HG03442 (cell line): ENCODE results near the gene UQCC5.
"Not testable (repeated sequence)": the region's sequence is repeated elsewhere in the genome, so short reads cannot be mapped to it uniquely, and the experiment has no call there.

ENCODE experiments used
- ATAC-seq: cut with Tn5 transposase; IDR thresholded peaks from one replicate; pipeline ENCODE4 v1.9.1; 2021; ENCODE audit warnings: mild to moderate bottlenecking, moderate library complexity; ENCODE audit not compliant: unreplicated experiment

Gene UQCC5

DNA sequence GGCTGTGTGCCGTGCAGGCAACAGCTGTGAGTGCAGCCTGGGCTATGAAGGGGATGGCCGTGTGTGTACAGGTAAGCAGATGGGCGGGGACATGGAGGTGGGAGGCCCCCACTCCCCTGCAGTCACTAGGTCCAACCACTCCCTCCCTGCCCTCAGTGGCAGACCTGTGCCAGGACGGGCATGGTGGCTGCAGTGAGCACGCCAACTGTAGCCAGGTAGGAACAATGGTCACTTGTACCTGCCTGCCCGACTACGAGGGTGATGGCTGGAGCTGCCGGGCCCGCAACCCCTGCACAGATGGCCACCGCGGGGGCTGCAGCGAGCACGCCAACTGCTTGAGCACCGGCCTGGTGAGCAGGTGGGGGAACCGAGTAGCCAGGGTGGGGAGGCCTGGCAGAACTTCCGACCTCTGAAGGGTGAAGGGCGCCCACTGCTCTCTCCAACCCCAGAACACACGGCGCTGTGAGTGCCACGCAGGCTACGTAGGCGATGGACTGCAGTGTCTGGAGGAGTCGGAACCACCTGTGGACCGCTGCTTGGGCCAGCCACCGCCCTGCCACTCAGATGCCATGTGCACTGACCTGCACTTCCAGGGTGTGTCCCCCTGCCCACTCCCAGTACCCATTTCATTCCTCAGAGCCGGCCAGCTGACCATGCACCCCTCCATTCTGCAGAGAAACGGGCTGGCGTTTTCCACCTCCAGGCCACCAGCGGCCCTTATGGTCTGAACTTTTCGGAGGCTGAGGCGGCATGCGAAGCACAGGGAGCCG, 14.3 kb upstream of the UQCC5 start:
- no peak for ATAC-seq

DNA sequence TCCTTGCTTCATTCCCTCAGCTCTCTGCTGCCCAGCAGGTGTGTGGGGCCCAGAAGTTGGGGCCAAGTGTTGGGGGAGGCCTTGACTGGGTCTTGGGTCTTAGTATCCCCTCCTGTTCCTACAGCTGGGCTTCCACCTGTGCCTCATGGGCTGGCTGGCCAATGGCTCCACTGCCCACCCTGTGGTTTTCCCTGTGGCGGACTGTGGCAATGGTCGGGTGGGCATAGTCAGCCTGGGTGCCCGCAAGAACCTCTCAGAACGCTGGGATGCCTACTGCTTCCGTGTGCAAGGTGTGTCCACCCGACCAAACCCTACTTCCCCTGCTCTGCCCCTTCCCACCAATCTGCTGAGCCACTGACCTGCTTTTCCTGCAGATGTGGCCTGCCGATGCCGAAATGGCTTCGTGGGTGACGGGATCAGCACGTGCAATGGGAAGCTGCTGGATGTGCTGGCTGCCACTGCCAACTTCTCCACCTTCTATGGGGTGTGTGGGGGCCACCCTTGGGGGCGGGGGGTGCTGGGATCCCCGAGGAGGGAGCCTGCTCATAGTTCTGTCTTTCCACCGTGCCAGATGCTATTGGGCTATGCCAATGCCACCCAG, 13.7 kb upstream of the UQCC5 start:
- ATAC-seq = no peak

DNA sequence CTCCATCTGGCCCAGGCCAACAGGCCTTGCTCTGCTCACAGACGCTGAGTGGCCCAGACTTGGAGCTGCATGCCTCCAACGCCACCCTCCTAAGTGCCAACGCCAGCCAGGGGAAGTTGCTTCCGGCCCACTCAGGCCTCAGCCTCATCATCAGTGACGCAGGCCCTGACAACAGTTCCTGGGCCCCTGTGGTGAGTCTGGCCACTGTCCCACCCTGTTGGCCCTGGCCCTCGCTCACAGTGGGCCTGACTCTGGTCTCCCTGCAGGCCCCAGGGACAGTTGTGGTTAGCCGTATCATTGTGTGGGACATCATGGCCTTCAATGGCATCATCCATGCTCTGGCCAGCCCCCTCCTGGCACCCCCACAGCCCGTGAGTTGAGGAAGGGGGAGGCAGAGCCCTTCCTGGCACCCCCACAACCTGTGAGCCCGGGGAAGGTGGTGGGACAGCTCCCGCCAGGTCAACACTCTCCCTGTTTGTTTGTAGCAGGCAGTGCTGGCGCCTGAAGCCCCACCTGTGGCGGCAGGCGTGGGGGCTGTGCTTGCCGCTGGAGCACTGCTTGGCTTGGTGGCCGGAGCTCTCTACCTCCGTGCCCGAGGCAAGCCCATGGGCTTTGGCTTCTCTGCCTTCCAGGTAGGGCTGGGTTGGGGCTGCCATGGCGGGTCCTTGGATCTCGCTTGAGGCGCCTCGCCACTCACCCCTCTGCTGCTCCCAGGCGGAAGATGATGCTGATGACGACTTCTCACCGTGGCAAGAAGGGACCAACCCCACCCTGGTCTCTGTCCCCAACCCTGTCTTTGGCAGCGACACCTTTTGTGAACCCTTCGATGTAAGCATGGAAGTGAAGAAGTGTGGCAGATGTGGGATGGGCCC, 12.8 kb upstream of the UQCC5 start:
- no peak for ATAC-seq

DNA sequence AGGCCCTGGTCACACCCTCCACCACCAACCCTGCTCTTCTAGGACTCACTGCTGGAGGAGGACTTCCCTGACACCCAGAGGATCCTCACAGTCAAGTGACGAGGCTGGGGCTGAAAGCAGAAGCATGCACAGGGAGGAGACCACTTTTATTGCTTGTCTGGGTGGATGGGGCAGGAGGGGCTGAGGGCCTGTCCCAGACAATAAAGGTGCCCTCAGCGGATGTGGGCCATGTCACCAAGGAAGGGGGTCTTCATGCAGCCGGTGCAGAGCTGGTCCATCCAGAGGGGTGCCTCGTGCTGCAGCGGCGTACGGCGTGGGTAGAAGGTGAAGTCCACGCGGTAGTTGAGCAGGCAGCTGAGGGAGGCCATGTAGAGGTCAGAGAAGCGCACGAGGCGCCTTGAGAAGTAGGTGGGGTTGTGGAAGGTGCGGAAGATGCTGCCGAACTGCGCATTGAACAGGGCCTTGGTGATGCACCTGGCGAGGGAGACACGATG, 12.1 kb upstream of the UQCC5 start:
- no peak for ATAC-seq

DNA sequence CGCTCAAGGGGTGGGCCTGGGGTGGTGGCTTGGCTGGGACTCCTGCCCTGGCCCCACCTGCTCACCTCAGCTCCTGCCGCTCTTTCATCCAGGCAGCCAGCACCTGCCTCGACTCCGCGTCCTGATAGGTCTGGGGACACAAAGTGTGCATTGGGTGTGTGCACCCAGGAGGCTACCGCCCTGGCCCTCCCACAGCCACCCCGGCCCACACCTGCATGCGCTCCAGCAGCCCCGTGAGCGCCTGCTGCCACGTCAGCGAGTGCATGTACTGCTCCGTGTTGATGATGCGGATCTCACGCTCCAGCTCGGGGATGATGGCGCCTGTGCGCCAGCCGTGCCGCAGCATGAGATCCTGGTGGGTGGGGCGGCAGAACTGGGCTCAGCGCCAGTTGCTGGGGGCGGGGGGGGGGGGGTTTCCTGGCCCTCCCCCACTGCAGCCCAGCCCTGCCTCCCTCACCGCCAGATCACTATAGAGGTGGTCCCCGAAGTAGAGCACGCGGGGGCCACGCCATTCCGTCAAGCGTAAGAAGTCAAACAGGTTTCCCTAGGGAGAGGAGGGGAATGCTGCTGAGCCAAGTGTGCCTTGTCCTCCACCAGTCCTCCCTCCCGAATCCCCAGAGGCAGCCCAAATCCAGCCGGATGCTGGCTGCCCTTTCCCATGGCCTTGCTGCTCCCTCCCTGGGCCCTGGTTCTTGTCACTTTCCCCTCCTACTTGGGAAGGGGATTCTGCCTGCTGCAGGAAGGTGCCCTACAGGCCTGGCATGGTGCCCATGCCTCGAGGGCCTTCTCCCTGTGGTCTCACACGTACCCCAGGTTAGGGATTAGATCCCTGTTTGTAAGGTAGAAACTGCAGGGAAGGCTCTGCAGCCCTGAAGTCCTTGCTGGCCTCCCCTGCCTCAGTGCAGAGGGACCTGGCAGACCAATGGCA, 11.4 kb upstream of the UQCC5 start:
- ATAC-seq = no peak

DNA sequence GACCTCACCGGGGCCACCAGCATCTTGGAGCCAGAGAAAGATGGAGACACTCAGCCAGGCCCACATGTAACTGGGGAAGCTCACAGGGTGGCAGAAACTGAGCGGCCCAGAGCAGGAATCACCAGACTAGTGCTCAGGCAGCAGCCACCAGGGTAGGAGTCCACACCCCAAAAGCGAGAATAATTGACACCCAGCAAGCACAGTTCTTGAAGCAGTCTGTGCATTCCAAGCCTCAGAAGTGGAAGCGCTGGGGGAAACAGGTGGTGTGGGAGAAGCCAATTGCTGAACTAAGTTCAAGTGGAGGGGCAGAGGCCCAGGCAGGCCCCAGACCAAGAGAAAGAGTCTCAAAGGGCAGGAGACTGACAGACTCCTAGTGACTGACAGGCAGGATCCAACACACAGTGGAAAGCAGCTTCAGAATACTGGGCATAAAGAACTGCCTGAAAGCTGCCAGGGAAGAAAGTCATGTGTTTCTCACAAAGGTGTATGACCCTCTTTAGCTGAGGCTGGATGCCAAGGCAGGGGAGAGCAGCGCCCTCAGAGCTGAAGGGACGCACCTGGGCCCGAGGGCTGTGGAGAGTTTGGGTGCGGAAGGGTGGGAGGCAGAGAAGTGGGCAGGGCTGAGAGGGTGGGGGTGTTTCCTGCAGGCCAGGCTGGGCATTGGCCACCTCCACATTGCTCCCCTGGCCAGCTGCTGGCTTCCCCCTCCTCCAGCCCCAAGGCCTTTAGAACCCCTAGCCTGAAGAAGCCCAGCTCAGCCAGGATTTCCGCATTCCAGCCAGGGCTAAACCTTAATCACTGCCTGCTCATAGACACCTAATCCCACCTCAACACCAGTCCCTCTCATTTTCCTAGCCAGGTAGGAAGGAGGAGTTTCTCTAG, 10.5 kb upstream of the UQCC5 start:
- ATAC-seq = no peak

DNA sequence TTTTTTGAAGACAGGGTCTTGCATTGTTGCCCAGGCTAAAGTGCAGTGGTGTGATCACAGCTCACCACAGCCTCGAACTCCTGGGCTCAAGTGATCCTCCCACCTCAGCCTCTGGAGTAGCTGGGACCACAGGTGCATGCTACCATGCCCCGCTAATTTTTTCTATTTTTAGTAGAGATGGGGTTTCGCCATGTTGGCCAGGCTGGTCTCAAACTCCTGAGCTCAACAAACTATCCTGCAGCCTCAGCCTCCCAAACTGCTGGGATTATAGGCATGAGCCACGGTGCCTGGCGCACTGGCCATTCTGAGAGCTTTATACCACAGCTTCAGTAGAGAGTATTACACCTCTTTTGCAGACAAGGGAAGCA, 9.8 kb upstream of the UQCC5 start:
- not testable (repeated sequence) for ATAC-seq

DNA sequence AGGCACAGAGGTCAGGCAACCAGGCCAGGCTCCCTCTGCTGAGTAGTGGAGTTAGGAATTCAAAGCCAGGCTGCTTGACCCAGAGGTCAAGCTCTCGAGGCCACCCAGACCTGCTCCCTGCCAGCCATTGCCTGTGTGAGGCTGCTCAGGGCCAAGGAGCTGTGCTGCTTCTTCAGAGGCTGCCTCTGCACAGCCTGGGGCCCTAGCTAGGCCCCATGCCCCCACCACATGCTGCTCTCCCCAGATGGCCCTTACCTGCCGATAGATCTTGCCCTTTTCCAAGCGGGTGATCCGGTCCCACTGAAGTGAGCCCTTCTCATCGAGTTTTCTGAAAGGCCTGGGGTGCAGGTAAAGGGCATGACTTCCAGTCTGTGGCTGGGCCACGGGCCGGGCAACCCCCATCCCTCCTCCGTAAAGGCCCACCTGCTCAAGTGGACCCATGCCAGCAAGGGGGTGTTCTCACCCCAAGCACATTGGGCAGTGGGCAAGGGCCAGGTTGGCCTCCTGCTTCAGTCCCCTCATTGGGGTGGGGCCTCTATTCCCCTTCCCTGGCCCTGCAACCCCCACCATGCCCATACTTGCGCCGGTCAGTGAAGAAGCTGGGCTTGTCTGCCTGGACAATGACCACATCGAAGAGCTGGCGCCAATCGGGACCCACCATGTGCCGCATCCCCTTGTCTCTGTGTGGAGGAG, 9.2 kb upstream of the UQCC5 start:
- no peak for ATAC-seq

DNA sequence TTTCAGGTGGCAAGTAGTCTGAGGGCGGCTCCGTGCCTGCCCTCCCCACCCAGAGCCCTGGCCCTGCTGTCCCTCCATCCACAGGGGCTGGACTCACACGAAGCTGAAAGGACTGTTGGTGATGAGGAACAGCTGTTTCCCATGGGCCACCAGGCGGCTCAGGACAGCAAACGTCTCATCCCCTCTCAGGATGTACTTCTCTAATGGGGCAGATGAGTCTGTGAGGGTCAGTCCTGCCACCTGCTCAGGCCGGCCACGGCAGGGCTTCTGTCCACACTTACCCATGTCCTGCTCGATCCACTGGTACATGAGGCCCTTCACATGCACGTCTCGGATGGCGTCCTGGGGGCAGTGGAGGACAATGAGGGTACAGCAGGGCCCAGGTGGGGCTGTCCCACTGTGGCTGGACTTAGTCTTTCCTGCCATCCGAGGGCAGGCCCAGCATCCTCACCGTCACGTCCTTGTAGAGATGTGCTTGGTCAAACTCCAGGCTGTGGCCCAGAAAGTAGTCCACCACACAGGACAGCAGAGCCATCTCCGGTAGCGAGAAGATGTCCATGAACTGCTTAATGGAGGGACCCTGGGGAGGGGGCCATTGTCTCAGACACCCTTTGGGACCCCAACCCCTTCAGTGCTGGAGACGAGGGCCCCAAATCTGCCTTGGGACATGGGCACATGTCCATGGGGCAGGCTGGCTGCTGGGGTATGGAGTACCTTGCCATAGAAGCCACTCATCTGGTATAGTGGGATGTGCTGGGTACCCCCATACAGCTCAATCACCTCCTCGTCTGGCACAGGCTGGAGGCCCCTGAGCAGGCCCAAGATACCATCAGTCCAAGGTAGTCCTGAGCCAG, 8.4 kb upstream of the UQCC5 start:
- no peak for ATAC-seq

DNA sequence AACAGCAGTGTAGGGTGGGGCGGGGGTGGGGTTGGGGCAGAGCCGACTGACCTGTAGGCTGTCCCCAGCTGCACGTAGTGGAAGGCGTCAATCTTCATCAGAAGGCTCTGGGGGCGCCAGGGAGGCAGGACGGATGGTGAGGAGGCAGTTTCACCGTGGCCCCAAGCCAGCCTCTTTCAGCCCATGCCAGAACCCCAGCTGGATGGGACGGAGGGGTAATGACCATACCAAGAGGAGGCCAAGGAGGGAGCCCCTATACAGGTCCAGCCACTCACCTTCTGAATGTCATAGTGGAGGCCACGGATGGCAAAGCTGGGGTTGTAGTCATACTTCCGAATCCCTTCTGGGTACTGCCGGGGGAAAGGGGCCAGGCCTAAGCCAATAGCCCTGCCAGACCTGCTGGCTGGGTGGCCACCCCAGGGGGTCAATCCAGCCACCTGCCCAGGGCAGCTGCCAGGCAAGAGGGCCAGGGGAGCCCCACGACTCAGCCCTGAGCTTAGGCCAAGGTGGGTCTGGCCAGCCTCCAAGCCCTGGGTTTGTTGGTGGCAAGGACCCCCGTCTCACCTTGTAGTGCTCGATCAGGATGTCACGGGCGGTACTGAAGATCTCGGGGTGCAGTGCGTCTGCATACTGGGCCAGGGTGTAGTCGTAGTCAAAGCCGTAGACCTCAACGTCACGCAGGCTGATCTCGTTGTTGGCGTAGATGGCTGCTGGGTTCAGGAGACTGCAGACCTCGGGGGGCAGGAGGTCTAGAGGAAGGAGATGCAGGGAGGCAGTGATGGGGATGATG, 7.6 kb upstream of the UQCC5 start:
- no peak for ATAC-seq

DNA sequence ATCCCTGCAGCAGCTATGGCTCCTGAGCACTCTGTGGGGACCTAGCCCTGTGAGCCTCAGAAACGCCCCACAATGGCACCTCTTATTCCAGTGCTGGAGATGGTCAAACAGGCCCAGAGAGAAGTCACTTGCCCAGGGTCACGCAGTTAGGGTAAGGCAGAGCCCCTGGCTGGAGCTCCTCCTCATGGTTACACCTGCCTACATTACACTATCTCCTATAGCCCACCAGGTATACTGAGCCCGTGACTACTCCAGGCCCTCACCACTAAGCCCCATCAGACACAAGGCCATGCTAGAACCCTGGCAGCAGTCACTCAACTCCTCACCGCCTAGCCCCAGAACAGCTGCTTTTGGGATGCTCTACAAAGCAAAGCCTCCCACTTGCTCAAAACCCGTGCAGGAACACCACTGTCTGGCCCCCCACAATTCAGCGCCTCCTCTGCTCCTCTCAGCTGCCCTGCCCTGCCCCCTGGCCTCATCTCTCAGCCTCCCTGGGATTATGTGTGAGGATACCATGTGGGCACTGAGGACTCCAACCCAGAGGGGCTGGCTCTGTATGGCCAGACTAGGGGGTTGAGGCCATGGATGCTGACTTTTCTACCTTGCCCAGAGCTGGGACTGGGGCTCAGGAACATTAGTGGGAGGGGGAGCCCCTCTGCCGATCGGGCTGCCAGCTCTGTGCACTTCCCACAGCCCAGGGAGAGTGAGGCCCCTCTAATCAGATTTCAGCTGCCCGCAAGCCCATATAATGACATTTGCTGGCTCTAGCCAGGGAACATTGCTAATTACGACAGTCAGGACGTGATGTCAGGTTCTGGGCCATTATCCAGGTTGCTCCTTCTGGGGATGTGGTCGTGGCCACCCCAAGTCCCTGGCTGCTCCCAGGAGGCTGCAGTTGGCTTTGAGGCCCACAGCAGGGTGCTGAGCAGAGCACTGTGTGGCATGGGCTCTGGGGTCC, 6.8 kb upstream of the UQCC5 start:
- no peak for ATAC-seq

DNA sequence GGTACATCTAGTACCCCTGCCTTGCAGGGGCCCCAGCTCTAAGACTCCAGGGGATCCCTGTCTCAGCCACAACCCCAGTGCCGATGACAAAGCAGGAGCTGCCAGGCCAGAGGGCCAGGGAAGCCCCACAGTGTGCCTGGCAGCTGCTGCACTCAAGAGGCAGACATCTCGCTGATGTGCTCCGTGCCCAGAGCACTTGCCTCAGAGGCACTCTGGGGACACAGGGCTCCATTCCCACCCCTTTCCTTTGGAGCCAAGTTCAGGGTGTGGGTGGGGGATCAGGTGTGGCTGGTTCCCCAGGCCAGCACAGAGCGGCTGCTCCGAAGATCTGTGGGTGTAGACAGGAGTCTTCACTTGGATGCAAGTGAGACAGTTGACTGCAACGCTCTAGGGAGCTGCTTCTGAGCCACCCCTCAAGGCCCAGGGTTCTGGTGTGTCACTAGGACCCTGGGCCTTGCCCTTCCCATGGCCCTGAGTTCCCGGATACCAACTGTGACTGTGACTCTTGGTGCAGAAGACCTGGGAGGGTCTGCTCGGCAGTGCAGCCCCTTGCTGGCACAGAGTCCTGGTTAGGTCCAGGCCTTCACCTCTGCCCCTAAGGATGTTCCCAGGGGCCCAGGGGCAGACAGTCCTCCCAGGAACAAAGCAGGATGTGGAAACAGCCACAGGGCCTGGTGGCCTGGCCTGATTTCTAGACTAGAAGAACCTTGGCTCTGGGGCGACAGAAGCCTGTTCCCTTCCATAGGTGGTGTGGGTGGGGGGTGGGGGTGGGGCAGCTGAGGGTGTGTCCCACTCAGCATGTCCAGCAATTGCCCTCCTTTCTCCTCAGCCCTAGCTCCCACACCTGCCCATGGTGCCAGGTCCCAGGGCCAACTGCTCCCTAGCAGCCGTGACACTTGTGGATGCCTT, 5.2 kb upstream of the UQCC5 start:
- ATAC-seq = no peak

DNA sequence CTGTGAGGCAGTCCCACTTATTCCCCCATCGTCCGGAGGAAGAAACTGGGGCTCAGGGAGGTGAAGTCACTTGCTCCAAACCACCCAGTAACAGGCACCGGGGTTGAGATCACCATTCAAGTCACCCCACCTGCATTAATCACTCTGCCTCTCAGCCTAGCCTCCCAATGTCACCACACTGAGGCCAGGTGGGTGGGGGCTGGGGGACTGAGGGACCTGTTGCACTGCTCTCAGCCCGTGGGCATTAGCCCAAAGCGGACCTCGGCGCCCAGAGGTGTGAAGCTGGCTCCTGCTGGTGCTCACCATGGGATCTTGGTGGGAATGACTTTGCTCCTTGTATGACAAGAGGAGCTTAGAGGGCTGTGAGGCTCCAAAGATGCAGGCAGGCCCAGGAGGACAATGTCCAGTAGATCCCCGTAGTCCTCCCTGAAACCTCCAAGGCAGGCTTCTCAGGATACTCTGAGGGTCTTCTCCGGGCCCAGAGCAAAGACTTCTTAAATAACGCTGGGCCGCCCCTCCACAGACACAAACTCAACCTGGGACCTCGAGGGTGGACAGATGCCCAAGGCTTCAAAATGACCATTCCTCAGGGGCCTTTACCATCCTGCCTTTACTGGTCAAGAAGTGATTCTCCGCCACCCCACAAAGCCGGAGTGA, 4.4 kb upstream of the UQCC5 start:
- no peak for ATAC-seq

DNA sequence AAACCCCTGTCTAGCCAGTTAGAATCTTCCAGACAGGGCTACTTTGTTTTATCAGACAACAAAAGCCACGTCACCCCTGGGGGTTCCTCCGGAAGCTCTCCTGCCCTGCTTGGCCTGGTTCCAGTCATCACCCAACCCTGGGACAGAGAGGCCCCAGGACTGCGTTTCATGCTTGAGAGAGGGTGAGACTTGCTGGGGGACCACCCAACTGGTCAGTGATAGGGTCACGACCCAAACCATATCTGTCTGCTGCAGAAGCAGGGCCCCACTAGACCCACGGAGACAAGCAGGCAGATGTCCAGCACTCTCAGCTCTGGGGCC, 3.9 kb upstream of the UQCC5 start:
- ATAC-seq = no peak
